Measurements from ENCODE around the gene ST3GAL2.

- TF ChIP-seq CTCF (IDR thresholded peaks at IDR 0.05; ENCODE audit: low read depth, low read length), result no peak
- TF ChIP-seq, protein P1, sequence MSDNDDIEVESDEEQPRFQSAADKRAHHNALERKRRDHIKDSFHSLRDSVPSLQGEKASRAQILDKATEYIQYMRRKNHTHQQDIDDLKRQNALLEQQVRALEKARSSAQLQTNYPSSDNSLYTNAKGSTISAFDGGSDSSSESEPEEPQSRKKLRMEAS (IDR thresholded peaks at IDR 0.05; ENCODE audit: low read depth, low read length), result no peak
- no peak for TF ChIP-seq POLR2A (IDR thresholded peaks at IDR 0.05; ENCODE audit: extremely low read depth, insufficient read length)
Observed at GRCh38 chr16:70394853-70395252, 44.0 kb downstream of the ST3GAL2 start.

Measured in NB4 (cell line).